GM21528 (cell line): ENCODE data around the gene MEIKIN.
"Not testable (repeated sequence)": the region's sequence is repeated elsewhere in the genome, so short reads cannot be mapped to it uniquely, and the experiment has no call there.

Source experiments
- ATAC-seq: cut with Tn5 transposase; IDR thresholded peaks from one replicate; pipeline ENCODE4 v1.9.1; 2021; ENCODE audit warnings: mild to moderate bottlenecking, moderate library complexity; ENCODE audit not compliant: unreplicated experiment, low FRiP score

The MEIKIN gene

GRCh38 chr5:131778141-131778540, 167.3 kb downstream of the MEIKIN start:
- ATAC-seq, result not testable (repeated sequence)

GRCh38 chr5:131776450-131776849, 169.0 kb downstream of the MEIKIN start:
- no peak for ATAC-seq

- ATAC-seq, result no peak
Measured at GRCh38 chr5:131774652-131775367, 170.7 kb downstream of the MEIKIN start.

- ATAC-seq, result no peak
Measured at GRCh38 chr5:131773805-131774204, 171.7 kb downstream of the MEIKIN start.

GRCh38 chr5:131771692-131772091, 173.8 kb downstream of the MEIKIN start:
- ATAC-seq, result no peak

DNA sequence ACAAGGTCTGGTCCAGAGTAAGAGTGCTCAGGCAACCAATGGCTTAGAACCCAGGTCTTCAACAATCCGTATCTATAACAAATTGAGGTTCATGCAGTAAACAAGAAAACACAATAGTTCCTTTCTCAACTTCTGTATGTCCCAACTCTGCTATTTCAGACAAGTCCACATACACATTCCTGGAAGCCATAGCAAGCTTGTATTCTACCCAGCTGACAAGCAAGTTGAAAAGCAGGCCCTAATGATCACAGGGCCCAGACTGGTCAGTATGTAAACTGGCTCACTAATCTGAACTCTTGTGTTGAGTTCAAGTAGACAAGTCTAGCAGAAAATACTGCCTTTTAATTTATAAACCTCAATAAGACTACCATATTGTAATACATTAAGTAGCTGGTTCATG, 175.5 kb downstream of the MEIKIN start:
- ATAC-seq, result no peak

- no peak for ATAC-seq
Measured at GRCh38 chr5:131769336-131769735, 176.1 kb downstream of the MEIKIN start.

DNA sequence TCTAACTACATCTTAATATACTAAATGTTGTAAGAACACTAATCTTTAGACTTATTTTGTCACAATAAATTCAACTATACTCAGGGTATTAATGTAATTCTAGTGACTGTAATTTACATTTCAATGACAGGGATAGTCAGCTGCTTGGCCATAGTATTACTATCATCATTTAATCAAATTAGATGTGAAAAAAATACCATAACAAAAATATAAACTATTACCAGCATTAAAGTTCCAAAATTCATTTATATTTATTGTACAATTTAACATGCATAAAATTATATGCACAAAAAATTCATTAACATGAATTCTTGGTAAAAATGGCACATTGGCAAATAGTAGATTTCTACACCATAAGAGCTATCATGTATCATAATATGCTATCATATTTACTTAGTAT, 177.6 kb downstream of the MEIKIN start:
- no peak for ATAC-seq

GRCh38 chr5:131766689-131767088, 178.8 kb downstream of the MEIKIN start:
- no peak for ATAC-seq

DNA sequence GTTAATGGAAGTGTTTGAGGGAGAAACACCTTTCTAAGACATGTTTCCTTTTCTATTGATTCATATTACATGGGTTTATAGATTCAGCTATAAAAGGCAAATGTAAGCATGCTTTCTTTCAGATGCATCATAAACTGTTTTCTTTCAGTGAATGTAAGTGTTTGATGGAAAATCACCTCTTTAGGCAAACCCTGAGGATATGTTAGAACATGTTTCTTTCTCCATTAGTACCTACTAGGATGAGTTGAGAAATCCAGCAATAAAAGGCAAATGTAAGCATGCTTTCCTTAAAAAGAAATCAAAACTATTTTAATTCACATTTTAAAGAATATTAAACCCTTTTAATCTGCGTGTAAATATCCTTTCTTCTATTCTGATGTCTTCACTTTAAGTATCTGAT, 180.2 kb downstream of the MEIKIN start:
- no peak for ATAC-seq

DNA sequence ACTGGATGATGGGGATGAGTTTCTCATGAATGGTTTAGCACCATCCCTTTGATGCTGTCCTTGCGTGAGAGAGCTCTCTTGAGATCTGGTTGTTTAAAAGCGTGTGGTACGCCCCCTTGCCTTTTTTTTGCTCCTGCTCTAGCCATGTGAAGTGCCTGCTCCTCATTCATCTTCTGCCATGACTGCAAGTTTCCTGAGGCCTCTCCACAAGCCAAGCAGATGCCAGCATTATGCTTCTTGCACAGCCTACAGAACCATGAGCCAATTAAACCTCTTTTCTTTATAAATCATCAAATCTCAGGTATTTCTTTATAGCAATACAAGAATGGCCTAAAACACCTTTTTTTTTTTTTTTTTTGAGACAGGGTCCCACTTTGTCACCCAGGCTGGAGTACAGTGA, 181.5 kb downstream of the MEIKIN start:
- no peak for ATAC-seq

DNA sequence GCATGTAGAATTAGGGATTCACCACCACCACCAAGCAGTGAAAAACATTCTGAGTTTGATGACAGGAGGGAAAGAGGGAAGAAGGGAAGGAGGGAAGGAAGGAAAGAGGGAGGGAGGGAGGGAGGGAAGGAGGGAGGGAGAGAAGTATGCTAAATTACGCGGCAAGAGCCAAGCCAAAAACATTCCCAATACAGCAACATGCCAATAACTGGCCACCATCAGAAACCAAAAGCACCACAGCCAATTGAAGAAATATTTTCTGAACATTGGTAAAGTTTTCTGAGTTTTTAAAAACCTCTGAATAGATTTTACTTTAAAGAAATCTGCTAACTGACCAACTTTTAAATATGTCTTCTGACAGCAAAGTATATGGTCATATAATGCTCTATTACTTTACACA, 184.7 kb downstream of the MEIKIN start:
- ATAC-seq, result no peak

- ATAC-seq, result no peak
Measured at GRCh38 chr5:131759704-131760103, 185.8 kb downstream of the MEIKIN start.

DNA sequence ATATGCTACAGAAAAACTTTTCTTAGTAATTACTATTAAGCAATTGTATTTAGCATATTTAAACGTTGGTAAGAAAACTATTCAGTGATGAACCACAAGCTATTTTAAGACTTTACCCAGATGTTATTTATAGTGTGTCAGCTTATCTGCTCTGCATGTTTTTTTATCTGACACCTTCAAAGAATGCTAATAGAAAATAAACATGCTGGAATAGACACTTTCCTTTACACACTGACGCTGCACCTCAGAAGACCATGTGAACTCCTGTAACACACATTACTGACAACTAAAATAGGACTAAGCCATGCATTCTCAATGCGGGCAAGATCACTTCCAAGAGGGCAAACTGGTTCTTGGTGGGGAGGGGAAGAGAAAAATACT, 187.0 kb downstream of the MEIKIN start:
- ATAC-seq, result no peak

DNA sequence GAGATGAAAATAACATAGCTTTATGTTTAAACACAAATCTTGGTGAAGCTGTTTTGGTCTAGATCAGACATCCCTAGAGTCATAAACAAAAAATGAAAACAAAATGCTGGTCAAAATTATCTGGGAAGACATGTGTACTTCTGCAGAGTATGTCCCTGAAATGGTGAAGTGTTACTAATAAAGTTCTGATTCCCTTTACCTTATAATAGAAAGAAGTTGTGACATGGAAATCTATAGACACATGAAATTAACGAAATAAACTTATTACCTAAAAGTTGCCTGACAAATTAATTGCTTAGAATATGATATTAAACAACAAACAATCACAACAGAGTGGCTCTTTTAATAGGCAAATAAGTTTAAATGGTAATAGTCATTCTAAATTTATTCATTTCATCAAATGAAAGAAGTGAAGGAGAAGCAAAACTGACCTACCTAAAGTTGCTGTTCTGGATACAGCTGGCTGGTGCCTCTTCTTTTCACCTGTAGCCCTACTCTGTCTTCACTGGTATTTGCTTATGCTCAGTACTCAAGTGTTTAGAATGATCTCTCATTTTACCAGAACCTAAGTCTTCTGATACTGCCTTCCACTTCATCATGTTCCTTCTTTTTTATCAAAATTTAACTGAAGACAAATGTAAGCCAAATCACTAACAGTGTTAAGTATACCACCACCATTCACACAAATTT, 187.5 kb downstream of the MEIKIN start:
- no peak for ATAC-seq
